H9 (cell line): ENCODE results near the gene CEP68. TPM values are rescaled to one million over a fixed set of nuclear protein-coding genes. Genes with fewer than 3 reads are reported as not detected.

Source experiments
- DNase-seq: peaks from one replicate; pipeline ENCODE4 v3.0.0-alpha.2; 2017
- H2AFZ ChIP-seq: one replicate; pipeline ENCODE4 v1.6.1; 2013; ENCODE audit warnings: mild to moderate bottlenecking, low read length, control low read depth, moderate library complexity
- H2AK5ac ChIP-seq: 2 replicates; pipeline ENCODE4 v1.6.1; 2013; ENCODE audit warnings: low read length, control low read depth, mixed read lengths; ENCODE audit not compliant: insufficient read length
- H2BK120ac ChIP-seq: one replicate; pipeline ENCODE4 v1.6.1; 2013; ENCODE audit warnings: low read depth, mild to moderate bottlenecking, low read length, control low read depth, inconsistent platforms; ENCODE audit not compliant: poor library complexity, severe bottlenecking
- H2BK12ac ChIP-seq: 2 replicates; pipeline ENCODE4 v1.6.1; 2013; ENCODE audit warnings: low read length, control low read depth, mixed read lengths, low read depth; ENCODE audit not compliant: insufficient read length
- H2BK15ac ChIP-seq: 2 replicates; pipeline ENCODE4 v1.6.1; 2013; ENCODE audit warnings: low read depth, low read length, control low read depth
- H2BK20ac ChIP-seq: one replicate; pipeline ENCODE4 v1.6.1; 2013; ENCODE audit warnings: low read depth, mild to moderate bottlenecking, low read length, control low read depth, inconsistent platforms; ENCODE audit not compliant: poor library complexity, severe bottlenecking
- H2BK5ac ChIP-seq: 2 replicates; pipeline ENCODE4 v1.6.1; 2013; ENCODE audit warnings: low read length, control low read depth, mixed read lengths; ENCODE audit not compliant: insufficient read length
- H3K14ac ChIP-seq: 2 replicates; pipeline ENCODE4 v1.6.1; 2013; ENCODE audit warnings: low read length, control low read depth; ENCODE audit not compliant: insufficient read depth
- H3K18ac ChIP-seq: 2 replicates; pipeline ENCODE4 v1.6.1; 2013; ENCODE audit warnings: low read depth, mild to moderate bottlenecking, mixed read lengths, low read length, control low read depth; ENCODE audit not compliant: insufficient read length
- H3K23ac ChIP-seq: 2 replicates; pipeline ENCODE4 v1.6.1; 2013; ENCODE audit warnings: low read length, control low read depth, mixed read lengths, low read depth; ENCODE audit not compliant: insufficient read length
- H3K23me2 ChIP-seq: 2 replicates; pipeline ENCODE4 v1.6.1; 2013; ENCODE audit warnings: low read depth, mild to moderate bottlenecking, mixed read lengths, low read length, control low read depth; ENCODE audit not compliant: insufficient read length, poor library complexity, severe bottlenecking
- H3K27ac ChIP-seq: 2 replicates; pipeline ENCODE4 v1.5.1; 2013; ENCODE audit warnings: low read length, control low read depth, mixed read lengths, low read depth; ENCODE audit not compliant: insufficient read length
- H3K27me3 ChIP-seq: 2 replicates; pipeline ENCODE4 v1.6.1; 2013; ENCODE audit warnings: low read length, control low read depth, inconsistent platforms; ENCODE audit not compliant: insufficient read depth
- H3K4ac ChIP-seq: 2 replicates; pipeline ENCODE4 v1.6.1; 2013; ENCODE audit warnings: low read depth, mild to moderate bottlenecking, control low read depth, inconsistent platforms, low read length, moderate library complexity
- H3K4me1 ChIP-seq: 2 replicates; pipeline ENCODE4 v1.6.1; 2013; ENCODE audit warnings: low read length, control low read depth, inconsistent platforms; ENCODE audit not compliant: insufficient read depth
- H3K4me2 ChIP-seq: 2 replicates; pipeline ENCODE4 v1.6.1; 2013; ENCODE audit warnings: low read length, control low read depth, mixed read lengths; ENCODE audit not compliant: insufficient read length, insufficient read depth
- H3K56ac ChIP-seq: 2 replicates; pipeline ENCODE4 v1.6.1; 2013; ENCODE audit warnings: low read depth, mild to moderate bottlenecking, mixed read lengths, low read length, control low read depth; ENCODE audit not compliant: insufficient read length
- H3K79me1 ChIP-seq: 2 replicates; pipeline ENCODE4 v1.6.1; 2013; ENCODE audit warnings: low read depth, mild to moderate bottlenecking, moderate library complexity, low read length, control low read depth, inconsistent platforms; ENCODE audit not compliant: insufficient read depth, poor library complexity, severe bottlenecking
- H3K79me2 ChIP-seq: 2 replicates; pipeline ENCODE4 v1.6.1; 2013; ENCODE audit warnings: low read length, control low read depth, inconsistent platforms; ENCODE audit not compliant: insufficient read depth
- H3K9ac ChIP-seq: 2 replicates; pipeline ENCODE4 v1.6.1; 2013; ENCODE audit warnings: low read length, control low read depth, mixed read lengths; ENCODE audit not compliant: insufficient read length; ENCODE audit errors: extremely low read depth
- H3K9me3 ChIP-seq: one replicate; pipeline ENCODE4 v1.6.1; 2013; ENCODE audit warnings: low read depth, low read length, inconsistent platforms; ENCODE audit not compliant: control insufficient read depth
- H3T11ph ChIP-seq: one replicate; pipeline ENCODE4 v1.6.1; 2013; ENCODE audit warnings: mild to moderate bottlenecking, low read length, control low read depth, inconsistent platforms
- H4K20me1 ChIP-seq: one replicate; pipeline ENCODE4 v1.6.1; 2013; ENCODE audit not compliant: control insufficient read depth, insufficient read length, insufficient read depth
- H4K5ac ChIP-seq: 2 replicates; pipeline ENCODE4 v1.6.1; 2013; ENCODE audit warnings: low read depth, mild to moderate bottlenecking, mixed read lengths, low read length, control low read depth; ENCODE audit not compliant: insufficient read length
- H4K8ac ChIP-seq: replicated peaks from 2 replicates; pipeline ENCODE4 v1.6.1; 2013; ENCODE audit warnings: low read length, control low read depth, mixed read lengths, low read depth; ENCODE audit not compliant: insufficient read length
- H4K91ac ChIP-seq: 2 replicates; pipeline ENCODE4 v1.6.1; 2013; ENCODE audit warnings: low read depth, mild to moderate bottlenecking, moderate library complexity, mixed read lengths, low read length, control low read depth; ENCODE audit not compliant: insufficient read length
- H3K27ac Mint-ChIP-seq, 3 experiments: 2 replicates in 2 of 3; 3 replicates in 1 of 3; pipeline ENCODE4 v1.8.0; 2020 to 2021; ENCODE audit warnings: mixed read lengths in 3 of 3, mild to moderate bottlenecking in 1 of 3, moderate library complexity in 1 of 3
- H3K27me3 Mint-ChIP-seq: 2 replicates; pipeline ENCODE4 v1.8.0; 2021; ENCODE audit warnings: low read depth, mild to moderate bottlenecking, moderate library complexity, mixed read lengths
- H3K36me3 Mint-ChIP-seq, 3 experiments: 2 replicates in 2 of 3; 3 replicates in 1 of 3; pipeline ENCODE4 v1.8.0; 2020 to 2021; ENCODE audit warnings: low read depth in 3 of 3, mixed read lengths in 3 of 3; ENCODE audit not compliant: insufficient read depth in 1 of 3
- H3K4me1 Mint-ChIP-seq, 2 experiments: 2 replicates each; pipeline ENCODE4 v1.8.0; 2020; ENCODE audit warnings: mixed read lengths in 2 of 2
- H3K4me3 Mint-ChIP-seq, 2 experiments: 2 replicates in 1 of 2; 3 replicates in 1 of 2; pipeline ENCODE4 v1.8.0; 2020 to 2021; ENCODE audit warnings: mild to moderate bottlenecking in 2 of 2, mixed read lengths in 2 of 2, moderate library complexity in 1 of 2
- H3K9me3 Mint-ChIP-seq, 2 experiments: 2 replicates in 1 of 2; 3 replicates in 1 of 2; pipeline ENCODE4 v1.8.0; 2020; ENCODE audit warnings: mild to moderate bottlenecking in 2 of 2, mixed read lengths in 2 of 2, moderate library complexity in 1 of 2
- WGBS: extraction: QIAGEN DNeasy Blood & Tissue Kit; methylation state at CpG from one replicate; pipeline ENCODE4 v1.1.7; 2013; ENCODE audit warnings: missing lambda C conversion rate, low lambda C conversion rate, mixed read lengths; ENCODE audit not compliant: insufficient read length; ENCODE audit errors: extremely low coverage; 5-methylcytosine and 5-hydroxymethylcytosine counted together
- total RNA-seq: library from RNA; stranded (reverse); gene quantifications from 2 replicates; pipeline ENCODE4 v1.2.1, GENCODE V29; 2021
- TF ChIP-seq, protein P1 (sequence below): fragments of 200-600 bp; sonication (generic); conservative IDR thresholded peaks from 3 replicates; pipeline ENCODE4 v1.8.0; 2021; ENCODE audit warnings: antibody characterized with exemption, mild to moderate bottlenecking

The CEP68 gene
- total RNA-seq, 1 experiment from 2014 or later = 20.2 TPM

DNA sequence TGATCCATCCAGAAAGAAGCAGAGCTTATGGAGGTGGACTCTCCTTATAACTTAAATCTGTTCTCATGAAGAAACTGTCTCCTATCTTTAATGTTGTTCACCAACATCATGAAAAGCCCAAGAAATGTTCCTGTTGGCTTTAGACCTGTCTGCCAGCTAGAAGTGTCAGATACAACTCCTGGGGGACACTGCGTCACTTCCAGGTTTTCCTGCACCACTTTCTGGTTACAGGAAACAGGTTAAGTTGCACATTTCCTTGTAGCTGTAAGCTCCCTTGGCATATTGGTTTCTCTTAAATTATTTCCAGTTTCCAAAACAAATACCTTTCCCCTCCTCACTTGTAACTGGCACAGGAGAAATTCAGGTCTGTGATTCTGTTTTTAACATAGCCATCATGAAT, 2.9 kb downstream of the CEP68 start:
- no peak overlapping the region for H2BK15ac ChIP-seq
- Mint-ChIP-seq H3K27me3 (peaks cover 8% of the 10 kb centered on the region; the same call in 1 of the 2 replicates), H3K27ac (no peak overlapping the region), H3K4me3 (peak overlapping the region in 1 of 2 experiments; percentile 38; a peak in 1 of 5 replicates), H3K9me3 (peaks cover 0 to 1% of the 10 kb centered on the region in 2 experiments; a peak in 1 of 5 replicates), H3K36me3 (peaks cover 0 to 6% (median 2%) of the 10 kb centered on the region in 3 experiments; a peak in 6 of 7 replicates), H3K4me1 (peaks cover 23 to 43% of the 10 kb centered on the region in 2 experiments)
- no peak overlapping the region for H2AK5ac ChIP-seq
- no peaks in the 10 kb centered on the region for H4K20me1 ChIP-seq
- no peak overlapping the region for H2BK120ac ChIP-seq
- no CpG with 5 or more reads among the region's 1 CpG for WGBS
- H3K27ac ChIP-seq = no peak overlapping the region
- H3K18ac ChIP-seq = no peak overlapping the region
- no peak overlapping the region for H3K56ac ChIP-seq
- no peak for DNase-seq
- no peak overlapping the region for H2BK20ac ChIP-seq
- no peak overlapping the region for H3K14ac ChIP-seq
- no peaks in the 10 kb centered on the region; the same call in 1 of the 2 replicates for H3K4me1 ChIP-seq
- H3K79me1 ChIP-seq = peaks cover 10% of the 10 kb centered on the region
- no peak overlapping the region for H3K23ac ChIP-seq
- H3K9me3 ChIP-seq = no peaks in the 10 kb centered on the region
- no peak overlapping the region for H4K8ac ChIP-seq
- TF ChIP-seq, protein P1, sequence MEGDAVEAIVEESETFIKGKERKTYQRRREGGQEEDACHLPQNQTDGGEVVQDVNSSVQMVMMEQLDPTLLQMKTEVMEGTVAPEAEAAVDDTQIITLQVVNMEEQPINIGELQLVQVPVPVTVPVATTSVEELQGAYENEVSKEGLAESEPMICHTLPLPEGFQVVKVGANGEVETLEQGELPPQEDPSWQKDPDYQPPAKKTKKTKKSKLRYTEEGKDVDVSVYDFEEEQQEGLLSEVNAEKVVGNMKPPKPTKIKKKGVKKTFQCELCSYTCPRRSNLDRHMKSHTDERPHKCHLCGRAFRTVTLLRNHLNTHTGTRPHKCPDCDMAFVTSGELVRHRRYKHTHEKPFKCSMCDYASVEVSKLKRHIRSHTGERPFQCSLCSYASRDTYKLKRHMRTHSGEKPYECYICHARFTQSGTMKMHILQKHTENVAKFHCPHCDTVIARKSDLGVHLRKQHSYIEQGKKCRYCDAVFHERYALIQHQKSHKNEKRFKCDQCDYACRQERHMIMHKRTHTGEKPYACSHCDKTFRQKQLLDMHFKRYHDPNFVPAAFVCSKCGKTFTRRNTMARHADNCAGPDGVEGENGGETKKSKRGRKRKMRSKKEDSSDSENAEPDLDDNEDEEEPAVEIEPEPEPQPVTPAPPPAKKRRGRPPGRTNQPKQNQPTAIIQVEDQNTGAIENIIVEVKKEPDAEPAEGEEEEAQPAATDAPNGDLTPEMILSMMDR = no peak
- no peak overlapping the region for H3K9ac ChIP-seq
- H3T11ph ChIP-seq = no peak overlapping the region
- H4K5ac ChIP-seq = no peak overlapping the region
- H3K27me3 ChIP-seq = no peaks in the 10 kb centered on the region
- no peak overlapping the region for H2AFZ ChIP-seq
- no peak overlapping the region for H3K4ac ChIP-seq
- no peak overlapping the region for H4K91ac ChIP-seq
- H3K79me2 ChIP-seq = peaks cover 13% of the 10 kb centered on the region
- H3K4me2 ChIP-seq = no peak overlapping the region
- H2BK12ac ChIP-seq = no peak overlapping the region
- H2BK5ac ChIP-seq = no peak overlapping the region
- H3K23me2 ChIP-seq = peaks cover 6% of the 10 kb centered on the region
